ENCODE results near the gene RGS5. TPM values are rescaled to one million over a fixed set of nuclear protein-coding genes. Genes with fewer than 3 reads are reported as not detected.

RGS5 gene
- total RNA-seq, 1 experiment from 2014 or later = 4.6 TPM

- Histone ChIP-seq H3K4me2 (ENCODE audit: low read length) (no peak overlapping the region), H3K9ac (ENCODE audit: low read length) (no peak overlapping the region), H3K4me3 (replicated peaks in 1 of 2; ENCODE audit: low read depth in 1 of 2, low read length in 2 of 2) (no peak overlapping the region), H3K36me3 (ENCODE audit: control insufficient read depth in 1 of 2, insufficient read depth in 2 of 2, low read length in 2 of 2) (no peaks in the 10 kb centered on the region), H3K9me3 (ENCODE audit: control insufficient read depth in 1 of 2, insufficient read depth in 1 of 2, low read depth in 1 of 2, low read length in 2 of 2) (no peaks in the 10 kb centered on the region), H3K27me3 (ENCODE audit: insufficient read depth, low read length) (no peaks in the 10 kb centered on the region), H3K27ac (ENCODE audit: low read depth, low read length) (no peak overlapping the region), H3K79me2 (ENCODE audit: insufficient read depth, low read length) (no peaks in the 10 kb centered on the region), H4K20me1 (ENCODE audit: insufficient read depth) (no peaks in the 10 kb centered on the region), H2AFZ (ENCODE audit: low read depth, low read length, poor library complexity, severe bottlenecking) (no peak overlapping the region), H3K4me1 (ENCODE audit: control insufficient read depth in 1 of 2, insufficient read depth in 2 of 2, low read length in 2 of 2) (no peaks in the 10 kb centered on the region), H3K9me2 (ENCODE audit: insufficient read depth) (no peaks in the 10 kb centered on the region)
- TF ChIP-seq EGR1 (IDR thresholded peaks at IDR 0.05; ENCODE audit: low read depth) (no peak), MAX (IDR thresholded peaks at IDR 0.05) (no peak), CBX3 (IDR thresholded peaks at IDR 0.05; ENCODE audit: low read depth) (no peak), ATF3 (IDR thresholded peaks at IDR 0.05) (no peak), ZFX (IDR thresholded peaks at IDR 0.05) (no peak), REST (IDR thresholded peaks at IDR 0.05; ENCODE audit: low read depth) (no peak), POLR2AphosphoS5 (IDR thresholded peaks at IDR 0.05; ENCODE audit: low read depth, low read length) (no peak), FOSL1 (IDR thresholded peaks at IDR 0.05; ENCODE audit: low read depth) (no peak), ZBTB33 (IDR thresholded peaks at IDR 0.05; ENCODE audit: extremely low read depth, insufficient replicate concordance, low read length) (no peak), ELF1 (IDR thresholded peaks at IDR 0.05; ENCODE audit: borderline replicate concordance, low read depth) (no peak), TCF7L2 (IDR thresholded peaks at IDR 0.05; ENCODE audit: borderline replicate concordance, extremely low read depth, insufficient read depth, insufficient read length) (no peak), ZNF274 (IDR thresholded peaks at IDR 0.05; ENCODE audit: low read depth, low read length) (no peak), JUND (IDR thresholded peaks at IDR 0.05) (no peak), CTCF (IDR thresholded peaks at IDR 0.05 in 2 of 3, conservative IDR thresholded peaks at IDR 0.05 in 1 of 3; ENCODE audit: borderline replicate concordance in 1 of 3, insufficient read depth in 1 of 3, low read depth in 2 of 3, low read length in 2 of 3) (no peak)
- DNase-seq (ENCODE audit: low read depth, low spot score) = no peak
- no peak for ATAC-seq
- intact Hi-C loops (cut with micrococcal nuclease) = no loop called here
- POLR2A ChIA-PET = no interaction called here
- no TSS peak for BruUV-seq (replicated peaks)
- CTCF ChIA-PET = interaction anchor here (1.5 kb wide), 1 partner anchor 36 kb away, joined by 4 read pairs; no protein-coding TSS in a partner anchor
- RAD21 ChIA-PET (ENCODE audit: low non-redundant PET in 1 of 2, low total read pairs in 2 of 2, uncharacterized antibody in 2 of 2, unreplicated experiment in 2 of 2) = no interaction called here
Measured at GRCh38 chr1:163107655-163108054, 95.1 kb downstream of the RGS5 start.

Data from HCT116 (cell line).